SK-N-SH (cell line): ENCODE measurements around the gene LEO1.

Experiments
- CTCF ChIP-seq: fragments of 200-600 bp; sonication (generic); IDR thresholded peaks from 2 replicates; pipeline ENCODE4 v1.6.1; 2017; ENCODE audit warnings: antibody characterized with exemption, mild to moderate bottlenecking, moderate library complexity
- FOSL2 ChIP-seq: IDR thresholded peaks from 2 replicates; pipeline ENCODE4 v1.4.0; 2012; ENCODE audit warnings: low read depth, mild to moderate bottlenecking, moderate library complexity, borderline replicate concordance
- RFX5 ChIP-seq: IDR thresholded peaks from 2 replicates; pipeline ENCODE4 v1.6.1; 2012; ENCODE audit warnings: mild to moderate bottlenecking, improper control_type of control experiment, low read length
- SMC3 ChIP-seq: IDR thresholded peaks from 2 replicates; pipeline ENCODE4 v1.6.1; 2012; ENCODE audit warnings: low read depth, low read length, improper control_type of control experiment

- TF ChIP-seq CTCF: no peak
- TF ChIP-seq RFX5: no peak
- no peak for TF ChIP-seq FOSL2
- no peak for TF ChIP-seq SMC3
Observed at GRCh38 chr15:51938286-51938685, 33.3 kb downstream of the LEO1 start.
